HEK293 (cell line): ENCODE measurements around the gene TPSG1.

Experiments used
- CTCF ChIA-PET: fragments of 350-600 bp; formaldehyde crosslinking; extraction: SDS; loops from one replicate; lab custom pipeline; 2021; ENCODE audit warnings: antibody characterized with exemption; lab: Yijun Ruan, JAX
- POLR2A ChIA-PET: fragments of 300-600 bp; formaldehyde crosslinking; extraction: SDS; loops from one replicate; lab custom pipeline; 2020; ENCODE audit warnings: antibody characterized with exemption, inconsistent platforms; lab: Yijun Ruan, JAX
- H3K27ac ChIP-seq: fragments of 200-500 bp; sonication (Bioruptor generic); 2 replicates; pipeline ENCODE4 v1.5.1; 2014; ENCODE audit warnings: low read depth, low read length, control low read depth, inconsistent platforms; ENCODE audit errors: extremely low read depth
- H3K36me3 ChIP-seq, 2 experiments: fragments of 200-500 bp in 1 of 2; sonication (Bioruptor generic) in 1 of 2; 1 replicate in 1 of 2; 2 replicates in 1 of 2; pipeline ENCODE4 v1.5.1; 2014 to 2017; ENCODE audit warnings: inconsistent platforms in 2 of 2, low read length in 2 of 2; ENCODE audit not compliant: control insufficient read depth in 2 of 2, insufficient read depth in 1 of 2
- H3K4me1 ChIP-seq: fragments of 200-500 bp; sonication (Bioruptor generic); 2 replicates; pipeline ENCODE4 v1.5.1; 2014; ENCODE audit warnings: mild to moderate bottlenecking, low read length, inconsistent platforms; ENCODE audit not compliant: control insufficient read depth, insufficient read depth
- H3K4me3 ChIP-seq: 2 replicates; pipeline ENCODE4 v1.5.1; 2011; ENCODE audit warnings: low read depth, mild to moderate bottlenecking, control low read depth, low read length, moderate library complexity
- H3K9me3 ChIP-seq: fragments of 200-500 bp; sonication (Bioruptor generic); 2 replicates; pipeline ENCODE4 v1.5.1; 2014; ENCODE audit warnings: low read depth, low read length, inconsistent platforms; ENCODE audit not compliant: control insufficient read depth, insufficient read depth
- EGR2 ChIP-seq: fragments of 450-650 bp; formaldehyde crosslinking; IDR thresholded peaks from 2 replicates; pipeline ENCODE4 v1.5.1; 2016; ENCODE audit warnings: low read depth, missing biosample characterization, missing genetic modification characterization
- GLIS1 ChIP-seq: fragments of 450-650 bp; formaldehyde crosslinking; IDR thresholded peaks from 2 replicates; pipeline ENCODE4 v1.5.1; 2016; ENCODE audit warnings: missing biosample characterization, missing genetic modification characterization
- GLIS2 ChIP-seq: fragments of 450-650 bp; formaldehyde crosslinking; IDR thresholded peaks from 2 replicates; pipeline ENCODE4 v1.5.1; 2016; ENCODE audit warnings: missing biosample characterization, missing genetic modification characterization
- KLF1 ChIP-seq: fragments of 450-650 bp; formaldehyde crosslinking; IDR thresholded peaks from 2 replicates; pipeline ENCODE4 v1.5.1; 2016; ENCODE audit warnings: missing biosample characterization, missing genetic modification characterization
- PRDM1 ChIP-seq: fragments of 450-650 bp; formaldehyde crosslinking; IDR thresholded peaks from 2 replicates; pipeline ENCODE4; 2016; ENCODE audit warnings: missing biosample characterization, missing genetic modification characterization
- ZBTB17 ChIP-seq: fragments of 450-650 bp; formaldehyde crosslinking; IDR thresholded peaks from 2 replicates; pipeline ENCODE4 v1.5.1; 2016; ENCODE audit warnings: missing biosample characterization, missing genetic modification characterization
- ZBTB20 ChIP-seq: fragments of 450-650 bp; formaldehyde crosslinking; IDR thresholded peaks from 2 replicates; pipeline ENCODE4 v1.5.1; 2016; ENCODE audit warnings: missing biosample characterization, missing genetic modification characterization
- ZBTB21 ChIP-seq: fragments of 450-650 bp; formaldehyde crosslinking; IDR thresholded peaks from 2 replicates; pipeline ENCODE4 v1.5.1; 2017; ENCODE audit warnings: missing biosample characterization, missing genetic modification characterization
- ZFHX2 ChIP-seq: fragments of 450-650 bp; formaldehyde crosslinking; conservative IDR thresholded peaks from 2 replicates; pipeline ENCODE4 v1.5.1; 2016; ENCODE audit warnings: missing biosample characterization, missing genetic modification characterization
- ZIC2 ChIP-seq: fragments of 450-650 bp; formaldehyde crosslinking; IDR thresholded peaks from 2 replicates; pipeline ENCODE4 v1.5.1; 2016; ENCODE audit warnings: missing biosample characterization, missing genetic modification characterization
- ZNF223 ChIP-seq: fragments of 450-650 bp; formaldehyde crosslinking; IDR thresholded peaks from 2 replicates; pipeline ENCODE4 v1.5.1; 2016; ENCODE audit warnings: missing biosample characterization, missing genetic modification characterization
- ZNF391 ChIP-seq: fragments of 450-650 bp; formaldehyde crosslinking; IDR thresholded peaks from 2 replicates; pipeline ENCODE4 v1.5.1; 2016; ENCODE audit warnings: low read depth, missing biosample characterization, missing genetic modification characterization, borderline replicate concordance
- ZNF544 ChIP-seq: fragments of 450-650 bp; formaldehyde crosslinking; IDR thresholded peaks from 2 replicates; pipeline ENCODE4 v1.5.0; 2017; ENCODE audit warnings: missing biosample characterization, missing genetic modification characterization
- ZNF600 ChIP-seq: fragments of 450-650 bp; formaldehyde crosslinking; IDR thresholded peaks from 2 replicates; pipeline ENCODE4 v1.5.1; 2016; ENCODE audit warnings: missing biosample characterization, missing genetic modification characterization
- ZNF629 ChIP-seq: fragments of 450-650 bp; formaldehyde crosslinking; IDR thresholded peaks from 2 replicates; pipeline ENCODE4 v1.5.1; 2017; ENCODE audit warnings: missing biosample characterization, missing genetic modification characterization
- ZNF654 ChIP-seq: fragments of 450-650 bp; formaldehyde crosslinking; IDR thresholded peaks from 2 replicates; pipeline ENCODE4 v1.5.1; 2016; ENCODE audit warnings: low read depth, missing biosample characterization, missing genetic modification characterization
- ZNF670 ChIP-seq: fragments of 450-650 bp; formaldehyde crosslinking; IDR thresholded peaks from 2 replicates; pipeline ENCODE4 v1.5.1; 2016; ENCODE audit warnings: missing biosample characterization, missing genetic modification characterization, low read depth
- TF ChIP-seq, protein P1 (sequence below): fragments of 450-650 bp; formaldehyde crosslinking; IDR thresholded peaks from 2 replicates; pipeline ENCODE4 v1.5.1; 2016; ENCODE audit warnings: missing biosample characterization, missing genetic modification characterization
- TF ChIP-seq, protein P2 (sequence below): fragments of 450-650 bp; formaldehyde crosslinking; conservative IDR thresholded peaks from 2 replicates; pipeline ENCODE4 v1.5.1; 2016; ENCODE audit warnings: low read depth, missing biosample characterization, missing genetic modification characterization

TPSG1 gene

DNA sequence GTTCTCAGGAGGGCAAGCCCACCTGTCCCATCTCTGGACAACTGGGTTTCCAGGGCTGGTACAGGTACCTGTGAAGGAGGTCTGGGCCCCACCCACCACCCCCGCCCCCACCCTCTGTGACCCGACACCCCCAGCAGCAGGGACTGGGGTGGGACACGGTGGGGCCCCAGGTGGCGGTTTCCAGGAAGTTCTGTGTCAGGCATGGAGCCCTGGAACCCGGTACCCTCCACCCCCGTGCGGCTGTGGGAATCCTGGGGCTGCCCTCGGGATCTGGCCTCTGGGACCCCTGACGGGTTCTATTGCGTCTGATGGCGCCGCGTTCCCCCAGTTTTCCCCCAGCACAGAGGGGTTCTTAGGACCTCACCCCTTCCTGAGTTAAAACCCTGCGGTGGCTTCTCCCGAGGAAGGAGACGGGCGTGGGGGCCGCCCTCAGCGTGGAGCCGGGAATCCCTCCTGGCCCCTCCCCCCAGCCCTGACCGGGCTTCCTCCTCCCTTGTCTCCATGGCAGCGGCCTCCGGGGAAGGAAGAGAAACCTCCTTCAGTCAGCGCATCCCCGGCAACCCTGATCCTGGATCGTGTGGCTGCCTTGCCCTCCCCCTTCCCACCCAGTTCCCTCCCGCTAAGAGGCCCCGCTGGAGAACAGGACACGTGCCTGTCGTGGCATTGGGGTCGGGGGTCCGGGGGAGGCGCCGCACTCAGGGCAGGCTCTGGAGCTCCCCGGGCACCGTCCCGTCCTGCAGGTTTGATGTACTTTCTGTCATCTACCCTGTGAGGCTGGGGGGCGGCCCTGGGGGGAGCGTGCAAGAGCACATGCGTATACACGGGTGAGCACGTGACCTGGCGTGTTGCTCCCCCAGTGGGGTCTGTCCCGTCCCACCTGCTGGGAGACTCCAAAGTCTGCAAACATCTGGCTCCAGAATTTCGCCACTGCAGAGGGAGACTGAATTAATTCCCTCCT is 41.8 kb downstream of the TPSG1 start (continued):
- TF ChIP-seq KLF1 (tag by site-specific recombination): peak; percentile 85
- TF ChIP-seq GLIS1: peak; percentile 80

DNA sequence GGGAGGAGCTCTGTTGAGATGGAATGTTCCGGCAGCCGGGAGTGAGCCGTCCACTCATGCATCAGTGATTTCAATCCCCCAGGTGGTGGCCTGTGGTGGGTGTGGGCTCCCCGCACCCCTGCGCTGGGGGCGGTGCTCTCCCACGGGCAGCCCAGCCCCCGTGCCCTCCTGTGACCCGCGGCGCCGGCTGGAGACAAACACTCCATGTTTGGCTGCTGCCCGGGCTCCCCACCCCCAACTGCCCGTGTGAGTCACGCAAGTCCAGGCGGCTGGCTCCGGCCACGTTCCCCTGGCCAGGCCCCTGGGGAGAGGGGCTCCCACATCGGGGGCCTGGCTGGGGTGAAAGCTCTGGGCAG is 42.8 kb downstream of the TPSG1 start:
- POLR2A ChIA-PET: interaction anchor here (1.1 kb wide), 1 partner anchor 8 kb away, joined by 4 read pairs; no protein-coding TSS in a partner anchor

DNA sequence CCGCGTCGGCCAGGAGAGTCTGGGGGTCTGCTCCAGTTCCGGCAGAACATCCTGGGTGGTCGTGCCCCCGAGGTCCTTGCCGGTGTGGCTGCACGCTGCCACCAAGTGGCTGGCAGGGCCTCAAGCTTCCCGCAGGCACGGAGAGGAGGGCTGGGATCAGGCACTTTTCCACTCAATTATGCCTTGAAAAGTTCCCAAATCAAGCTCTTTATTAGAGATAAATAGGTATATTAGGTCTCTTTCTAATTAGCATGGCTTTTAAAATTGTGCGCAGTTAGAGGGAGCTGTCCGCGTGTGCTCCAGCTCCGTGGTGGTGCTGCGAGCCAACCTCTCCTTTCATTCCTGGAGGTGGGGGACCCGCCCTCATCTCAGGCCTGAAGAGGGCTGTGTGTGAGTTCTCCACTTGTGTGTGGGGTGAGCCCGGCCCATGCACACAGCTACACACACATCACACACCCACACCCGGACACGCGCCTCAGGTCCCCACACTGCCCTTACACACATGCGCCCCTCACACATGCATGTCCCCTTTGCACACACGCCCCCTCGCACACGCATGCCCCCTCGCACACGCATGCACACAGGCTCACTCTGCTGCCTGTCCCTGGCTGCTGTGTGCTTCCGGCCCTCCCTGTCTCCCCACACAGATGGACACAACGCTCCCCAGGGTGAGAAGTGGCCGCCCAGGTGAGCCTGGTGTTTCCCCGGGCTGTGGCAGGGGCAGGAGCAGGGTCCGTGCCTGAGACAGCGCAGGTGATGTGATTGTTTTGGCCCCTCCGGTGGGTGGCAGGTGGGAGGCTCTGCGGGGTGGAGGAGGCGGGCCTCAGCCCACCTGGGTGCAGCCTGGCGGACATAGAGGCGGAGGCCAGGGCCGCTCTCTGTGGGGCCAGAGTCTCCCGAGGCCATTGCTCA is 43.4 kb downstream of the TPSG1 start:
- POLR2A ChIA-PET: no interaction called here
- TF ChIP-seq ZFHX2 (tag by site-specific recombination): peak; percentile 80
- TF ChIP-seq EGR2: peak; percentile 68
- TF ChIP-seq ZBTB21: no peak
- TF ChIP-seq ZNF654 (tag by site-specific recombination): peak; percentile 12; the same call in 1 of the 2 replicates
- peak; percentile 99 for TF ChIP-seq ZNF391 (tag by site-specific recombination)
- no peak for TF ChIP-seq ZNF629 (tag by site-specific recombination)
- TF ChIP-seq, protein P1, sequence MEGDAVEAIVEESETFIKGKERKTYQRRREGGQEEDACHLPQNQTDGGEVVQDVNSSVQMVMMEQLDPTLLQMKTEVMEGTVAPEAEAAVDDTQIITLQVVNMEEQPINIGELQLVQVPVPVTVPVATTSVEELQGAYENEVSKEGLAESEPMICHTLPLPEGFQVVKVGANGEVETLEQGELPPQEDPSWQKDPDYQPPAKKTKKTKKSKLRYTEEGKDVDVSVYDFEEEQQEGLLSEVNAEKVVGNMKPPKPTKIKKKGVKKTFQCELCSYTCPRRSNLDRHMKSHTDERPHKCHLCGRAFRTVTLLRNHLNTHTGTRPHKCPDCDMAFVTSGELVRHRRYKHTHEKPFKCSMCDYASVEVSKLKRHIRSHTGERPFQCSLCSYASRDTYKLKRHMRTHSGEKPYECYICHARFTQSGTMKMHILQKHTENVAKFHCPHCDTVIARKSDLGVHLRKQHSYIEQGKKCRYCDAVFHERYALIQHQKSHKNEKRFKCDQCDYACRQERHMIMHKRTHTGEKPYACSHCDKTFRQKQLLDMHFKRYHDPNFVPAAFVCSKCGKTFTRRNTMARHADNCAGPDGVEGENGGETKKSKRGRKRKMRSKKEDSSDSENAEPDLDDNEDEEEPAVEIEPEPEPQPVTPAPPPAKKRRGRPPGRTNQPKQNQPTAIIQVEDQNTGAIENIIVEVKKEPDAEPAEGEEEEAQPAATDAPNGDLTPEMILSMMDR: peak; percentile 51; the same call in 1 of the 2 replicates
- no peak for TF ChIP-seq ZBTB20 (tag by site-specific recombination)
- H3K27ac ChIP-seq: no peak overlapping the region
- no peaks in the 10 kb centered on the region for H3K9me3 ChIP-seq
- CTCF ChIA-PET: interaction anchor here (0.5 to 1.9 kb wide), 12 partner anchors 13 to 125 kb away, joined by 3 to 11 read pairs (median 4); no protein-coding TSS in a partner anchor
- no peaks in the 10 kb centered on the region for H3K36me3 ChIP-seq
- H3K4me1 ChIP-seq: peaks cover 3% of the 10 kb centered on the region; the same call in 1 of the 2 replicates
- H3K4me3 ChIP-seq: no peak overlapping the region

More for the DNA sequence above, 42.8 kb downstream of the TPSG1 start:
- Histone ChIP-seq H3K4me3 (no peak overlapping the region), H3K36me3 (no peaks in the 10 kb centered on the region), H3K9me3 (no peaks in the 10 kb centered on the region), H3K4me1 (peaks cover 3% of the 10 kb centered on the region; the same call in 1 of the 2 replicates), H3K27ac (no peak overlapping the region)
- CTCF ChIA-PET: interaction anchor here (0.9 to 1.9 kb wide), 7 partner anchors 12 to 125 kb away, joined by 3 to 5 read pairs (median 4); no protein-coding TSS in a partner anchor
- no peak for TF ChIP-seq ZNF223 (tag by site-specific recombination)
- TF ChIP-seq ZBTB17 (tag by site-specific recombination): no peak
- TF ChIP-seq ZIC2 (tag by site-specific recombination): peak; percentile 59; the same call in 1 of the 2 replicates
- no peak for TF ChIP-seq ZNF670 (tag by site-specific recombination)
- peak; percentile 74 for TF ChIP-seq GLIS2 (tag by site-specific recombination)
- TF ChIP-seq ZNF544 (tag by site-specific recombination): no peak
- no peak for TF ChIP-seq PRDM1 (tag by site-specific recombination)
- TF ChIP-seq KLF1 (tag by site-specific recombination): peak; percentile 29
- TF ChIP-seq, protein P2, sequence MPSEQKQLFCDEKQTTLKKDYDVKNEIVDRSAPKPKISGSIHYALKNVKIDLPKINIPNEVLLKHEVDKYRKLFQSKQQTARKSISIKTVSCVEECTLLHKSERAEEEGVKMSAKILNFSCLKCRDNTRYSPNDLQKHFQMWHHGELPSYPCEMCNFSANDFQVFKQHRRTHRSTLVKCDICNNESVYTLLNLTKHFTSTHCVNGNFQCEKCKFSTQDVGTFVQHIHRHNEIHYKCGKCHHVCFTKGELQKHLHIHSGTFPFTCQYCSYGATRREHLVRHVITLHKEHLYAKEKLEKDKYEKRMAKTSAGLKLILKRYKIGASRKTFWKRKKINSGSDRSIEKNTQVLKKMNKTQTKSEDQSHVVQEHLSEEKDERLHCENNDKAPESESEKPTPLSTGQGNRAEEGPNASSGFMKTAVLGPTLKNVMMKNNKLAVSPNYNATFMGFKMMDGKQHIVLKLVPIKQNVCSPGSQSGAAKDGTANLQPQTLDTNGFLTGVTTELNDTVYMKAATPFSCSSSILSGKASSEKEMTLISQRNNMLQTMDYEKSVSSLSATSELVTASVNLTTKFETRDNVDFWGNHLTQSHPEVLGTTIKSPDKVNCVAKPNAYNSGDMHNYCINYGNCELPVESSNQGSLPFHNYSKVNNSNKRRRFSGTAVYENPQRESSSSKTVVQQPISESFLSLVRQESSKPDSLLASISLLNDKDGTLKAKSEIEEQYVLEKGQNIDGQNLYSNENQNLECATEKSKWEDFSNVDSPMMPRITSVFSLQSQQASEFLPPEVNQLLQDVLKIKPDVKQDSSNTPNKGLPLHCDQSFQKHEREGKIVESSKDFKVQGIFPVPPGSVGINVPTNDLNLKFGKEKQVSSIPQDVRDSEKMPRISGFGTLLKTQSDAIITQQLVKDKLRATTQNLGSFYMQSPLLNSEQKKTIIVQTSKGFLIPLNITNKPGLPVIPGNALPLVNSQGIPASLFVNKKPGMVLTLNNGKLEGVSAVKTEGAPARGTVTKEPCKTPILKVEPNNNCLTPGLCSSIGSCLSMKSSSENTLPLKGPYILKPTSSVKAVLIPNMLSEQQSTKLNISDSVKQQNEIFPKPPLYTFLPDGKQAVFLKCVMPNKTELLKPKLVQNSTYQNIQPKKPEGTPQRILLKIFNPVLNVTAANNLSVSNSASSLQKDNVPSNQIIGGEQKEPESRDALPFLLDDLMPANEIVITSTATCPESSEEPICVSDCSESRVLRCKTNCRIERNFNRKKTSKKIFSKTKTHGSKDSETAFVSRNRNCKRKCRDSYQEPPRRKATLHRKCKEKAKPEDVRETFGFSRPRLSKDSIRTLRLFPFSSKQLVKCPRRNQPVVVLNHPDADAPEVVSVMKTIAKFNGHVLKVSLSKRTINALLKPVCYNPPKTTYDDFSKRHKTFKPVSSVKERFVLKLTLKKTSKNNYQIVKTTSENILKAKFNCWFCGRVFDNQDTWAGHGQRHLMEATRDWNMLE: no peak
- peak; percentile 38; the same call in 1 of the 2 replicates for TF ChIP-seq EGR2
- TF ChIP-seq GLIS1: peak; percentile 77
- TF ChIP-seq ZNF600 (tag by site-specific recombination): no peak
- peak; percentile 51; the same call in 1 of the 2 replicates for TF ChIP-seq ZFHX2 (tag by site-specific recombination)
